ENCODE measurements around the gene ZC2HC1B. TPM values are rescaled to one million over a fixed set of nuclear protein-coding genes. Genes with fewer than 3 reads are reported as not detected.

ZC2HC1B gene
- total RNA-seq, 1 experiment from 2014 or later: not detected

GRCh38 chr6:143971482-143972205 lies 107.4 kb downstream of the ZC2HC1B start:
- TF ChIP-seq CTCF (conservative IDR thresholded peaks at IDR 0.05): no peak
- H2BK12ac ChIP-seq (ENCODE audit: insufficient read length, low read depth, low read length): no peak overlapping the region
- H3T11ph ChIP-seq (ENCODE audit: low read length): no peak overlapping the region
- H4K91ac ChIP-seq (ENCODE audit: insufficient read length, low read depth, low read length): no peak overlapping the region
- no peak overlapping the region for H2AFZ ChIP-seq (ENCODE audit: low read length)
- no peaks in the 10 kb centered on the region for H3K36me3 Mint-ChIP-seq (ENCODE audit: insufficient read depth in 1 of 3, low read depth in 3 of 3)
- H2BK20ac ChIP-seq (ENCODE audit: low read depth, low read length, poor library complexity, severe bottlenecking): no peak overlapping the region
- H3K9ac ChIP-seq (ENCODE audit: extremely low read depth, insufficient read length, low read length): no peak overlapping the region
- peaks cover 63% of the 10 kb centered on the region for H3K27me3 ChIP-seq (ENCODE audit: insufficient read depth, low read length)
- 0 out of 7 replicates have a peak overlapping the region, but pooled peaks of 1 of the 3 experiments have one; percentile 63 for H3K27ac Mint-ChIP-seq
- no peaks in the 10 kb centered on the region for H3K9me3 ChIP-seq (ENCODE audit: control insufficient read depth, low read depth, low read length)
- H3K23me2 ChIP-seq (ENCODE audit: insufficient read length, low read depth, low read length, poor library complexity, severe bottlenecking): no peaks in the 10 kb centered on the region
- no peak overlapping the region for H2BK15ac ChIP-seq (ENCODE audit: low read depth, low read length)
- no peak overlapping the region for H4K5ac ChIP-seq (ENCODE audit: insufficient read length, low read depth, low read length)
- no peak for DNase-seq
- no peak overlapping the region for H4K8ac ChIP-seq (replicated peaks; ENCODE audit: insufficient read length, low read depth, low read length)
- no peak overlapping the region for H3K23ac ChIP-seq (ENCODE audit: insufficient read length, low read depth, low read length)
- peaks cover 0 to 3% of the 10 kb centered on the region in 2 experiments; a peak in 2 of 5 replicates for H3K9me3 Mint-ChIP-seq
- no peak overlapping the region for H2AK5ac ChIP-seq (ENCODE audit: insufficient read length, low read length)
- H3K14ac ChIP-seq (ENCODE audit: insufficient read depth, low read length): no peak overlapping the region
- no peak overlapping the region for H3K4ac ChIP-seq (ENCODE audit: low read depth, low read length)
- H3K4me3 Mint-ChIP-seq: 0 out of 5 replicates have a peak overlapping the region, but pooled peaks of 1 of the 2 experiments have one; percentile 33
- no peaks in the 10 kb centered on the region for H3K79me2 ChIP-seq (ENCODE audit: insufficient read depth, low read length)
- H3K27me3 Mint-ChIP-seq (ENCODE audit: low read depth): peaks cover 2% of the 10 kb centered on the region
- no peak overlapping the region for H3K27ac ChIP-seq (ENCODE audit: insufficient read length, low read depth, low read length)
- H3K4me1 Mint-ChIP-seq: peaks cover 42% of the 10 kb centered on the region in 2 experiments
- WGBS (ENCODE audit: extremely low coverage, insufficient read length, low lambda C conversion rate): no CpG with 5 or more reads among the region's 4 CpGs
- H3K56ac ChIP-seq (ENCODE audit: insufficient read length, low read depth, low read length): no peak overlapping the region
- H2BK120ac ChIP-seq (ENCODE audit: low read depth, low read length, poor library complexity, severe bottlenecking): no peak overlapping the region
- no peaks in the 10 kb centered on the region for H3K79me1 ChIP-seq (ENCODE audit: insufficient read depth, low read depth, low read length, poor library complexity, severe bottlenecking)
- peaks cover 3% of the 10 kb centered on the region; the same call in 1 of the 2 replicates for H3K4me1 ChIP-seq (ENCODE audit: insufficient read depth, low read length)
- H3K18ac ChIP-seq (ENCODE audit: insufficient read length, low read depth, low read length): no peak overlapping the region
- no peak overlapping the region for H2BK5ac ChIP-seq (ENCODE audit: insufficient read length, low read length)
- no peak overlapping the region for H3K4me2 ChIP-seq (ENCODE audit: insufficient read depth, insufficient read length, low read length)
- no peaks in the 10 kb centered on the region for H4K20me1 ChIP-seq (ENCODE audit: control insufficient read depth, insufficient read depth, insufficient read length)
